PC-3 (cell line): ENCODE measurements around the gene DHX38. TPM values are rescaled to one million over a fixed set of nuclear protein-coding genes. Genes with fewer than 3 reads are reported as not detected.

Experiments used
- ATAC-seq: fragments of 200-7000 bp; cut with Tn5 transposase; 2 replicates; pipeline ENCODE4 v1.9.1; 2020; ENCODE audit warnings: mild to moderate bottlenecking, moderate library complexity
- BruUV-seq: library from RNA; stranded (reverse); fragments of 400-500 nt; replicated peaks from 2 replicates; lab custom pipeline; 2021; lab: Mats Ljungman, UMichigan
- CTCF ChIA-PET: fragments of 300-600 bp; sonication (Branson Sonifier 250); formaldehyde crosslinking; loops from one replicate; lab custom pipeline; 2022; ENCODE audit warnings: antibody characterized with exemption; lab: Charles Lee
- POLR2A ChIA-PET: fragments of 300-600 bp; sonication (Branson Sonifier 250); formaldehyde crosslinking; loops from one replicate; lab custom pipeline; 2022; ENCODE audit warnings: antibody characterized with exemption; ENCODE audit not compliant: unreplicated experiment; lab: Charles Lee
- DNase-seq: peaks from one replicate; pipeline ENCODE4 v3.0.0-alpha.2; 2015
- H2AFZ ChIP-seq: fragments of 300-600 bp; sonication (generic); 2 replicates; pipeline ENCODE4 v1.6.0; 2016; ENCODE audit warnings: antibody characterized with exemption, low read length
- H3F3A ChIP-seq: fragments of 300-600 bp; sonication (generic); one replicate; pipeline ENCODE4 v1.6.0; 2017; ENCODE audit warnings: antibody characterized with exemption, low read length, control low read depth, mild to moderate bottlenecking; ENCODE audit not compliant: unreplicated experiment
- H3K27ac ChIP-seq: fragments of 300-600 bp; sonication (generic); 2 replicates; pipeline ENCODE4 v1.5.1; 2016; ENCODE audit warnings: mild to moderate bottlenecking, low read length
- H3K27me3 ChIP-seq: fragments of 300-600 bp; sonication (generic); 2 replicates; pipeline ENCODE4 v1.6.1; 2016; ENCODE audit warnings: low read length, mixed read lengths
- H3K36me3 ChIP-seq: fragments of 300-600 bp; sonication (generic); 2 replicates; pipeline ENCODE4 v1.6.1; 2016; ENCODE audit warnings: low read depth, mixed run types, low read length, mixed read lengths
- H3K4me1 ChIP-seq: fragments of 300-600 bp; sonication (generic); 2 replicates; pipeline ENCODE4 v1.5.1; 2016; ENCODE audit warnings: low read length; ENCODE audit not compliant: insufficient read depth
- H3K4me2 ChIP-seq: fragments of 300-600 bp; sonication (generic); 2 replicates; pipeline ENCODE4 v1.6.0; 2016; ENCODE audit warnings: low read length
- H3K4me3 ChIP-seq: fragments of 300-600 bp; sonication (generic); 2 replicates; pipeline ENCODE4 v1.5.1; 2016; ENCODE audit warnings: mild to moderate bottlenecking, low read length, mixed read lengths
- H3K79me2 ChIP-seq: fragments of 300-600 bp; sonication (generic); 2 replicates; pipeline ENCODE4 v1.6.1; 2017; ENCODE audit warnings: low read length, mixed read lengths
- H3K9ac ChIP-seq: fragments of 300-600 bp; sonication (generic); 2 replicates; pipeline ENCODE4 v1.6.0; 2016; ENCODE audit warnings: mild to moderate bottlenecking, low read length
- H3K9me2 ChIP-seq: fragments of 300-600 bp; sonication (generic); replicated peaks from 2 replicates; pipeline ENCODE4 v1.6.1; 2016; ENCODE audit warnings: mixed run types, low read length, mixed read lengths
- H3K9me3 ChIP-seq: fragments of 300-600 bp; sonication (generic); 2 replicates; pipeline ENCODE4 v1.6.1; 2016; ENCODE audit warnings: low read length, mixed read lengths
- H4K20me1 ChIP-seq: fragments of 300-600 bp; sonication (generic); 2 replicates; pipeline ENCODE4 v1.6.1; 2016; ENCODE audit warnings: low read length, mixed read lengths
- EZH2 ChIP-seq: fragments of 300-600 bp; sonication (generic); IDR thresholded peaks from one replicate; pipeline ENCODE4 v1.6.1; 2017; ENCODE audit warnings: antibody characterized with exemption, mild to moderate bottlenecking, low read length; ENCODE audit not compliant: unreplicated experiment
- EZH2phosphoT487 ChIP-seq: fragments of 300-600 bp; sonication (generic); IDR thresholded peaks from 2 replicates; pipeline ENCODE4 v1.6.1; 2018; ENCODE audit warnings: mild to moderate bottlenecking, antibody characterized with exemption, low read length, borderline replicate concordance
- intact Hi-C: fragments of 100-400 bp; cut with micrococcal nuclease; formaldehyde crosslinking; loops from 2 replicates; pipeline ENCODE4 v1.9.0; 2023
- total RNA-seq: library from RNA; depleted of rRNA; stranded (reverse); fragments of >200 nt; gene quantifications from 2 replicates; pipeline ENCODE4 v1.2.3, GENCODE V29; 2014
- TF ChIP-seq, protein P1 (sequence below): fragments of 300-600 bp; sonication (generic); conservative IDR thresholded peaks from 2 replicates; pipeline ENCODE4 v1.5.1; 2017; ENCODE audit warnings: antibody characterized with exemption, low read depth, mild to moderate bottlenecking, low read length

Gene DHX38
- total RNA-seq, 1 experiment from 2014 or later = 61.2 TPM

DNA sequence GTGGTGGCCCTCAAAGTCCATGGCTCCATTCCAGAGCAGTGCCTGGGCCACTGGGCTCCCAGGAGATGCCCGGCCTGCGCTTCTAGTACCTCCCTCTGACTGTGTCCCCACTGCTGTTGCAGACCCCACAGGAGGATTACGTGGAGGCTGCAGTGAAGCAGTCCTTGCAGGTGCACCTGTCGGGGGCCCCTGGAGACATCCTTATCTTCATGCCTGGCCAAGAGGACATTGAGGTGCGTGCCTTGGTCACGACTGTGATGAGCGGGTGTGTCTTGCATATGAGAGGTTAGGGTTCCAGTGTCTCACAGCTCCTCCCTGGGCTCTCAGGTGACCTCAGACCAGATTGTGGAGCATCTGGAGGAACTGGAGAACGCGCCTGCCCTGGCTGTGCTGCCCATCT lies 11.3 kb downstream of the DHX38 start:
- intact Hi-C loops = no loop called here
- Histone ChIP-seq H3K9me2 (no peaks in the 10 kb centered on the region), H3K4me1 (no peaks in the 10 kb centered on the region), H3K9ac (no peak overlapping the region), H3K4me3 (no peak overlapping the region), H3K4me2 (no peak overlapping the region), H3K27me3 (no peaks in the 10 kb centered on the region), H3K79me2 (no peaks in the 10 kb centered on the region), H3K9me3 (no peaks in the 10 kb centered on the region), H3K27ac (no peak overlapping the region), H3K36me3 (peaks cover 11% of the 10 kb centered on the region; the same call in 1 of the 2 replicates), H3F3A (no peaks in the 10 kb centered on the region), H2AFZ (no peak overlapping the region), H4K20me1 (no peaks in the 10 kb centered on the region)
- no peak for DNase-seq
- ATAC-seq = no peak
- BruUV-seq = no TSS peak
- CTCF ChIA-PET = no interaction called here
- POLR2A ChIA-PET = no interaction called here
- TF ChIP-seq, protein P1, sequence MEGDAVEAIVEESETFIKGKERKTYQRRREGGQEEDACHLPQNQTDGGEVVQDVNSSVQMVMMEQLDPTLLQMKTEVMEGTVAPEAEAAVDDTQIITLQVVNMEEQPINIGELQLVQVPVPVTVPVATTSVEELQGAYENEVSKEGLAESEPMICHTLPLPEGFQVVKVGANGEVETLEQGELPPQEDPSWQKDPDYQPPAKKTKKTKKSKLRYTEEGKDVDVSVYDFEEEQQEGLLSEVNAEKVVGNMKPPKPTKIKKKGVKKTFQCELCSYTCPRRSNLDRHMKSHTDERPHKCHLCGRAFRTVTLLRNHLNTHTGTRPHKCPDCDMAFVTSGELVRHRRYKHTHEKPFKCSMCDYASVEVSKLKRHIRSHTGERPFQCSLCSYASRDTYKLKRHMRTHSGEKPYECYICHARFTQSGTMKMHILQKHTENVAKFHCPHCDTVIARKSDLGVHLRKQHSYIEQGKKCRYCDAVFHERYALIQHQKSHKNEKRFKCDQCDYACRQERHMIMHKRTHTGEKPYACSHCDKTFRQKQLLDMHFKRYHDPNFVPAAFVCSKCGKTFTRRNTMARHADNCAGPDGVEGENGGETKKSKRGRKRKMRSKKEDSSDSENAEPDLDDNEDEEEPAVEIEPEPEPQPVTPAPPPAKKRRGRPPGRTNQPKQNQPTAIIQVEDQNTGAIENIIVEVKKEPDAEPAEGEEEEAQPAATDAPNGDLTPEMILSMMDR = no peak
- no peak for TF ChIP-seq EZH2phosphoT487
- TF ChIP-seq EZH2 = no peak

DNA sequence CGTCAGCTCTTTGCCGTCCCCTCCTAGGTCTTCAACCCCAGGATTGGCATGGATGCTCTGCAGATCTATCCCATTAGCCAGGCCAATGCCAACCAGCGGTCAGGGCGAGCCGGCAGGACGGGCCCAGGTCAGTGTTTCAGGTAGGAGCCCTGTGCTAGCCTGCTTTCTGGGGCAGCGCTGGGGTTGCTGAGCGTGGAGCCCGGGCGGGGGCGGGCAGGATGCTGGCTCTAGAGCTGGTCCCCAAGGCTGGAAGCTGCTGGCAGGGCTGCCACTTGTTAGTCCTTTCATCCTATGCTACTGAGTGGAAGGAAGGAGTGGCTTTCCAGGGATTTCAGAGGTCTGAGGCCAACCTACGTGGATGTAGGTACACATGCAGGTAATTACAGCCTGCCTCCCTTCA lies 12.3 kb downstream of the DHX38 start:
- H3K4me3 ChIP-seq = no peak overlapping the region
- ChIA-PET CTCF (no interaction called here), POLR2A (no interaction called here)
- H3K9ac ChIP-seq = no peak overlapping the region
- BruUV-seq = no TSS peak
- no peaks in the 10 kb centered on the region for H3K27me3 ChIP-seq
- H3K27ac ChIP-seq = no peak overlapping the region
- no peaks in the 10 kb centered on the region for H4K20me1 ChIP-seq
- intact Hi-C loops = no loop called here
- no peaks in the 10 kb centered on the region for H3F3A ChIP-seq
- no peaks in the 10 kb centered on the region for H3K4me1 ChIP-seq
- H3K36me3 ChIP-seq = peaks cover 12% of the 10 kb centered on the region; the same call in 1 of the 2 replicates
- DNase-seq (no peak), ATAC-seq (no peak)
- no peaks in the 10 kb centered on the region for H3K9me3 ChIP-seq
- no peaks in the 10 kb centered on the region for H3K79me2 ChIP-seq
- no peak overlapping the region for H2AFZ ChIP-seq
- TF ChIP-seq EZH2phosphoT487 (no peak), EZH2 (no peak)
- TF ChIP-seq, protein P1 = no peak
- H3K9me2 ChIP-seq = no peaks in the 10 kb centered on the region
- no peak overlapping the region for H3K4me2 ChIP-seq

DNA sequence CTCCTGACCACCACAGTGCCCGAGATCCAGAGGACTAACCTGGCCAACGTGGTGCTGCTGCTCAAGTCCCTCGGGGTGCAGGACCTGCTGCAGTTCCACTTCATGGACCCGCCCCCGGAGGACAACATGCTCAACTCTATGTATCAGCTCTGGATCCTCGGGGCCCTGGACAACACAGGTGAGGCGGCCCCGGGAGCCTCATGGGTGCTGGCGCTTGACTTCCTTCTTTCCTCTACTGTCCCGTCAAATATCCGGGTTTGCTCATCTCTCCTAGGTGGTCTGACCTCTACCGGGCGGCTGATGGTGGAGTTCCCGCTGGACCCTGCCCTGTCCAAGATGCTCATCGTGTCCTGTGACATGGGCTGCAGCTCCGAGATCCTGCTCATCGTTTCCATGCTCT lies 13.7 kb downstream of the DHX38 start:
- Histone ChIP-seq H3K27me3 (no peaks in the 10 kb centered on the region), H3K9me3 (no peaks in the 10 kb centered on the region), H3K4me2 (no peak overlapping the region), H3K4me1 (no peaks in the 10 kb centered on the region), H2AFZ (no peak overlapping the region), H3K27ac (no peak overlapping the region), H3K36me3 (peaks cover 12% of the 10 kb centered on the region; the same call in 1 of the 2 replicates), H3K9ac (no peak overlapping the region), H3F3A (no peaks in the 10 kb centered on the region), H3K4me3 (no peak overlapping the region), H4K20me1 (no peaks in the 10 kb centered on the region), H3K9me2 (no peaks in the 10 kb centered on the region), H3K79me2 (no peaks in the 10 kb centered on the region)
- no peak for DNase-seq
- ChIA-PET POLR2A (no interaction called here), CTCF (no interaction called here)
- intact Hi-C loops = no loop called here
- no TSS peak for BruUV-seq
- TF ChIP-seq EZH2 (no peak), EZH2phosphoT487 (no peak)
- TF ChIP-seq, protein P1 = no peak
- no peak for ATAC-seq
